Peyer's patch (tissue), 4 donors: ENCODE results near the gene PAK2.

Experiments used
- CTCF ChIP-seq, 6 experiments: fragments of 450-650 bp in 4 of 6; fragments of 200-600 bp in 2 of 6; sonication (generic) in 1 of 6; IDR thresholded peaks; one replicate each; pipeline ENCODE4 v1.5.1; 2017 to 2019; ENCODE audit warnings: antibody characterized with exemption in 6 of 6, mild to moderate bottlenecking in 3 of 6, moderate library complexity in 1 of 6
- POLR2A ChIP-seq, 2 donors: fragments of 450-650 bp; IDR thresholded peaks; one replicate each; pipeline ENCODE4 v1.5.1; 2017; ENCODE audit warnings: antibody characterized with exemption in 2 of 2, mild to moderate bottlenecking in 2 of 2, moderate library complexity in 2 of 2

GRCh38 chr3:196813903-196814302 is 74.2 kb downstream of the PAK2 start:
- TF ChIP-seq CTCF (IDR thresholded peaks at IDR 0.05) (no peak), POLR2A (IDR thresholded peaks at IDR 0.05) (no peak)
